Stimulated activated CD8-positive, alpha-beta memory T cell treated with anti-CD3 and anti-CD28 coated beads, Interleukin-4, amount 100 ng/mL, for 24 hours (primary cell): ENCODE measurements around the gene XDH.

Source experiments
- DNase-seq: peaks from one replicate; pipeline ENCODE4 v3.0.0-alpha.2; 2020; ENCODE audit warnings: low read depth

XDH gene

DNA sequence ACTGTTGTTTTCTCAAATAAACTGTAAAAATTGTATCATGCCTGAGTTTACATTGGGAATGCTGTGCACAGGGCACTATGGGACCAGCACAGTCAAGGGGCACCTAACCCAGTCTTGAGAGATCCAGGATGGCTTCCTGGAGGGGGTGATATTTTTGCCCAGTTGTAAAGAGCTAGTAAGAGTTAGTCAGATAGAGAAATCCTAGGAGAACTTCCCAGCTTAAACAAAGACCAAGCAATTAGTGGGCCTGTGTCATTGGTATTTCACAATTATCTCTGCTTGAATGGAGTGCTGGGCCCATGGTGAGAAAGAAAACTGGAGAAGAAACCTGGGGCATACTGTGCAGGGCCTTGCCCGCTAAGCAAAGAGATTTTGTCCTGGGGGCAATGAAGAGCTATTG, 12.2 kb downstream of the XDH start:
- DNase-seq = no peak

DNA sequence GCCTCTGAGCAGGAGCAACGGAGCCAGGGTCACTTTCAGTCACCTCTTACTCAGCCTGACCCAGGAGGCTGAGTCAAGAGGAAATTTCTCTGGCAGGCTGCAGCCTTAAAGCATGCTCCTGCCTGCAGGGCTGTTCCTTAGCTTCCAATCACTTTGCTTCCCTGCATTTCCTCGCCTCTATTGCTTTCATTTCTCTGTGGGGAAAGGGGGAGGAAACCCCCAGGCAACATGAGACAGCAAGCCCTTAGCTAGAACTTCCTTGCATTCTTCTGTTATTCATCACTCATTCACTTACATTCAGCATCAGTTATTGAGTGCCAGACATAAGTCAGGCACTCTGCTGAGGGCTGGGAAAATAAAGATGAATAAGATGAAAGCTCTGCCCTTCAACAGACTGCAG, 13.0 kb downstream of the XDH start:
- no peak for DNase-seq

DNA sequence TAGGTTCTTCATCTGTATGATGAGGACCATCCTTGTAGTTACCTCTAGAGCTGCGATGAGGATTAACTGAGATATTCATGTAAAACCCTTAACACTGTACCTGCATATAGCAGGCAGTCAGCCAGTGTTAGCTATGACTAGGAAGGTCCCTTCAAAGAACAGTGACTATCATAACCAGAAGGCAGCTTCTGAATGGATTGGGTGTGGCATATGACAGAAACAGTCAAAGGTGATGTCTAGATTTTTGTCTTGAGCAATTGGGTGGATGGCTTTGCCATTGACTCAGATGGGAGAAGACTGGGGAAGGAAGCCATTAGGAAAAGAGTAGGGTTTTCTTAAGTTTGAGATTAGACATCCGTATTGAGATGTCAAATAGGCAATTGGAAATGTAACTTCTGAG, 15.7 kb downstream of the XDH start:
- no peak for DNase-seq

DNA sequence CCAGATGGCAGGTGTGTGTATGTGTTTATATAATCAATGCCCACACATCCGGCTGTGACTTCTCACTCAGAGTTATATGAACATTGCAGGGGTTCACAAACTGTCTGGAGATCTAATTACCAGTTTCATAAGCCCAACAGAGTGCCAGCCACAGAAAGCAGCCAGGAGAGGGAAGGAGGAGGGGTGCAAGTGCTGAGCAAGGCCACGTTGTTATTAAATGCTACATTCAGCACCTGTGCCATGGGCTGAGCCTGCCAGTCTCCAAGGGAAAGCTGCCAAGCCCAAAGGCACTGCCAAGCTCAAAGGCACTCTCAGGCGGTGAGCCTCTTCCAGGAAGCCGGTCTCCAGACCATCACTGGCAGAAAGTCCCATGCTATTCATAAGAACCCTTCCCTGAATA, 17.4 kb downstream of the XDH start:
- DNase-seq = no peak

DNA sequence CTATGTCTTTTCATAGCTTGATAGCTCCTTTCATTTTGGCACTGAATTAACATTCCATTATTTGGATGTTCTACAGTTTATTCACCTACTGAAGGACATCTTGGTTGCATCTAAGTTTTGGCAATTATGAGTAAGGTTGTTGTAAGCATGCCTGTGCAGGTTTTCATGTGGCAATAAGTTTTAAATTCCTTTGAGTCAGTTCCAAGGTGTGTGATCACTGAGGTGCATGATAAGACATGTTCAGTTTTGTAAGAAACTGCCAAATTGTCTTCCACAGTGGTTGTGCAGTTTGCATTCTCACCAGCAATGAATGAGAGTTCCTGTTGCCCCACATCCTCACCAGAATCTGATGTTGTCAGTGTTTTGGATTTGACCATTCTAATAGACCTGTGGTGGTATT, 24.2 kb downstream of the XDH start:
- DNase-seq = no peak

DNA sequence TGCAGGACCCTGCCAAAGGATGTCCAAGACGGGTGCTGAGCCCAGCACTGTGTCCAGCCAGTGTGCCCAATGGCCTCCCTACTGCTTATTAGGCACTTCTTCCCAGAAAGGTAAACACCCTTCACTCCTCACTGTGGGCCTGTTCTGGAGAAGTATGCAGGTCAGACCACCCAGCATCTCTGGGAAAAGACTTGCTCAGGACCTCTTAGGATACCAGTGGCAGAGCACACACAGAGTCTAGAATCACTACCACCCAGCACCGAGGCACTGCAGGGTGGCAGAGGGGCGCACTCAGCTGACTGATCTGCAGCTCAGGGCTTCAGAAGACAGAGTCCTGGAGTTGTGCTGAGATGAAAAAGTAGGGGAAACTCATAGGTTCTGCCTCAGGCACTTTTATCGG, 25.8 kb downstream of the XDH start:
- DNase-seq = no peak

DNA sequence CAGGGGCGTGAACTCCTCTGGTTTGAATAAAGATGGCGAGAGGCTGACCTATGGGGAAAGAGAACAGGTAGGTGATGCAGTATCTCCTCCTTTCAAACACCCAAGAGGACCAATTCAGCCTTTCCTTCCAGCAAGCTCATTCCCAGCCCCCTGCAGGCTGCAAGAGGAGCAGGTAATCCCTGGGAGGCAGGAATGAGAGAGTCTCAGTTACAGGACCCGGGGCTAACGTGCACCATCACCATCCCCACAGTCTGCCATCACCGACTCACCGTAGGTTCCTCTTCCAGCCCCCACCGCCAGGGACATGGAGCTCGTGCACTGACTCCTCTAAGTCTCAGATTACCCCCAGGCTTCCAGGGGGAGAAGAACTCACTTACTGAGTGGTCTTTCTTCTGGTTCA, 26.7 kb downstream of the XDH start:
- no peak for DNase-seq

DNA sequence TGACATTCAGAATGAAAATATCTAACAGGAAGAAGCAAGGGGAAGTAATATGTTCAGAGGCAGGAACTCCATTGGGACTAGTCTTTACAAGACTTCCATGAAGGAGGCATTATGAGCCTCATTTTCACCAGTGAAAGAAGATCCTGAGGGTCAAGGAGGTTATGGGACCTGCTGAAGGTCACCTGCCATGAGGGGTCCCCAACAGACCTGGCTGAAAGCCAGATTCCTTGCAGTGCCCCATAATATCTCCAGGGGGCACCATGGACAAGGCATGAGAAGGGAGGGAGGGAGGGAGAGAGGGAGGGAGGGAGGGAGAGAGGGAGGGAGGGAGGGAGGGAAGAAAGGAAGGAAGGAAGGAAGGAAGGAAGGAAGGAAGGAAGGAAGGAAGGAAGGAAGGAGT, 27.9 kb downstream of the XDH start:
- DNase-seq = no peak

DNA sequence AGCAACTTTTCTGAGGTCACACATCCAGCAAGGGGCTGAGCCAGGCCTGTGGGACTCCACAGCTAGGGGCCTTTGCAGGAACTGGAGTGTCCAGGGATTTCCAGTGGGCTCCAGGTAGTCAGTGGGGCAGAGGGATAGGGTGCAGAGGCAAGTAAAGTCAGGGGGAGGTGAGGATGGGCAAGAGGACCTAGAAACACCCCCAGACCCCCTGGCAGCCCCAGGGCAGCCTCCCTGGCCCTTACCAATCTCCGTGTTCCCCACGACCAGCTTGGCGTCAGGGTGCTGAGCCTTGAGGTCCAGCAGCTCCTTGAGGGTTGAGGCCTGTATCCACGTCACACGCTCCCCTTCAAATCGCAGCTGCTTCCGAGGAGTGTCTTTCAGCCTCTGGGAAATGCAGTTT, 28.4 kb downstream of the XDH start:
- DNase-seq = no peak

DNA sequence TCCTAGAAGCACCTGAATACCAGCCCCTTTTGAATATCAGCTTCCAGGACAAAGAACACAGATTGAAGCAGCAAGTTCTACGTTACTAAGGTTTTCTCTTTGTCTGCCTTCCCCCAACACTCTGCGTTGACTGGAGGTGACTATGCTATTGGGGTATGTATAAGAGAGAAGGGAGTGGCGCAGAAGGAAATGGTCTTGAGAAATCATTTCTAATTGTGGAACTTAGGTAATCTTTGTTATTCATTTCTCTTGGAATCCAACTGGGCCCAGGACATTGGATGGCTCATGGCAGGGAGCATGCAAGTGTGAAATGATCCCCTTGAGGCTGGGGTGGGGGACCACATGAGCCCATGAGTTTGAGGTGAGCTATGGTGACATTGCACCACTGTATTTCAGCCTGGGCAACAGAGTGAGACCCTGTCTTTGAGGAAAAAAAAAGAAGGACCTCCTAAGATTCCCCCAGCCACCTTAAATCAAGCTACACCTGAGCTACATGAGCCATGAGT, 29.7 kb downstream of the XDH start:
- no peak for DNase-seq

DNA sequence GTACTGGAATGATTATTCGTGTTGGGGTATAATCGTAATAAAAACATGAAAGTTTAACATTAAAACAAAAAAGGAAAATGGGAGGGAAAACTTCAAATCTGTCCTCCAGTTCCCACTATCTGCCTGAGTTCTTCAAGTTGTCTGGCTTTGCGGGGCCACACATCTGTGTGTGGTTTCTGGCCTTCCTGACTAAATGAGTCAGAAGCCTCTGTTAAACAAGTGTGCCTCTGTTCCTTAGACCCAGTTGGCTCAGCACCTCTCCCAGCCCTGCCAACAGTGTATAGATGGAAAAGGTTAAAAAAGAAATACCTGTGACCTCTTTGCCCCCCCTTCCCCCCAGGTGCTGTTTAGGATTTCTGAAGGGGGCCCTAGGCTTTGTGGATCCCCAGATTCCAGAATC, 30.2 kb downstream of the XDH start:
- no peak for DNase-seq

DNA sequence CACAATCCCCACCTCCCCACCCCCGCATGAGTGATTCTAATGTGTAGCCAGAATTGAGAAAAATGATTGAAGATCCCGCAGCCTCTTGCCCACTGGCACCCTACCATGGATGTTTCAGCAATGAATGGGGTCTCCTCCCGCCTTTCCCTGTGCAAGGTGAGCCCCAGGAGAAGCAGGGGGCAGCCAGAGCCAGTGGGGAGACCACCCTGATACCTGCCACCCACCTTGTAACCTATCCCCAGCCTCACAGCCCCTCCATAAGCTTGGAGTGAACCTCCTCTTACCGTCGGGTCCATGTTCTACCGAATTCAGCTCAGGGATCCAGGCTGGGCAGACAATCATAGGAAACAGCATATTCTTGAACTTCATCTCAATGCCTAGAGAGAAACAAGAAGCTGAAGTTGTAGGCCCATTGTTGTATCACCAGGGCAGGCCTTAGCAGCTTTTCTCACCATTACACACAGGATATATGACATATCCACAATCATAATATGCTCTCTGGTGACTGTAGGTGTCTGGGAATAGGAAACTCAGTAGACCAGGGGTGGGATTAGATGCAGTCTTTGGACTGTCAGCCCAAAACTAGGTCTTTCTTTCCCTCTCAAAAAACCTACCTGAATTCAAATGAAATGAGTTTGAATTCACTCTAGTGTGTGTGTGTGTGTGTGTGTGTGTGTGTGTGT, 30.9 kb downstream of the XDH start:
- no peak for DNase-seq

DNA sequence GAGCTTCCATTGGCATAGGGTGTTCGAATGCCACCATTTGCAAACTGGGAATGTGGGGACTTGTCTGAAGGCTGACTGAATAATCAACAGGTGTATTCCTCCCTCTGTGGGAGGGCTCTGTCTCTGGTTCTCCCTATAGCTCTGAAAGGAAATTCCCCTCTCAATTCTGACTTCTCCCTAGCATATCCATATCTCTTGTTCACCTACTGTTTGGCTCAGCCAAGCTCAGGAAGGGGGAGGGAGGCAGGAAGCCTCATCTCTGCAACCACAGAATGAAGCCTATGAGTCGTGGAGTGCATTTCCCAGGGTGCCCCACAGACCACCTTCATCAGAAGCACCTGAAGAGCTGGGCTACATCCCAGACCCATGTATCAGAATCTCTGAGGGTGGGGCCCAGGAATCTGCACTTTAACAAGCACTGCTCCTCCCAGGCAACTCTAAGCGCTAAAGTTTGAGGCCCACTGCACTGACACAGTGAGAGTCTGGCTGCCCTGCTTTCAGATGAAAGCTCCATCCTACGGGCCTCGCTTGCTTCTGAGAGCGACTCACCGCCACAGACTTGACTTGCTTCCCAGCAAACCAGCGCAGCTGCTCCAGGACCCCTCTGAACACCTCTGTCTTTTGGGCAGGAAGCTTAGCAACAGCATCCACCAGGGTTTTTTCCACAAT, 32.0 kb downstream of the XDH start:
- DNase-seq = no peak

DNA sequence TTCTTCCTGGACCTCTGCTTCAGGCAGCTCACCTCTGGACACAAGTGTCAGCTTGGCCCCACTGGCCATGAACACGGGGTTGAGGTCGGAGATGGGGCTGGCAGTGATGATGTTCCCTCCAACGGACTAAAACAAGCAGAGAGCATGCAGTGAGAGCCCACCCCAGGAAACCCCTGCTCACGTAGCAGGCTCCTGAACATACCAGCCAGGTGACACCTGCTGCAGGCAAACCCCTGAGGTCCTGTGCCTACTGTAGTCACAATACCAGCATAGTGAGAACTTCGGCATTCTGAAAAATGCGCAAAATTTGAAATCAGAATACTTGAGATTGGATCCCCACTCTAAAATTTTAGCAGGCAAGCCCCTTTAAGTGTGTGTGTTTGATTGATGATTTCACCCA, 32.9 kb downstream of the XDH start:
- DNase-seq = no peak

DNA sequence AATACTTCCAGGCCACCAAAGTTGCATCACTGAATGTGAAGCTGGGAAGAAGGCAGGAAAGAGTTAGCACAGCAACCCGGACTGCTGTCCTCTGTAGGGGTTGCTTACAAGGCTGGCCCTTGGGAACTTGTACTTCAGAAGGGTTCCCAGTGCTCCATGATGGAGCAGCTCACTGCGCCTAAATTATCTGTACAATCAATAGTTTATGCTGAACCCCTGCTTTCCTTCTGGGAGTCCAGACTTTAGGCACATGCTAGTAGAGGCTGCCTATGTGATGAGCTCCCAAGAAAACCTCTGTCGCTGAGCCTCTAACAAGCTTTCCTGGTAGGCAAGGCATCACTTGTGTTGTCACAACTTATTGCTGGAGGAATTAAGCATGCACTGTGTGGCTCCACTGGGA, 34.3 kb downstream of the XDH start:
- DNase-seq = no peak

DNA sequence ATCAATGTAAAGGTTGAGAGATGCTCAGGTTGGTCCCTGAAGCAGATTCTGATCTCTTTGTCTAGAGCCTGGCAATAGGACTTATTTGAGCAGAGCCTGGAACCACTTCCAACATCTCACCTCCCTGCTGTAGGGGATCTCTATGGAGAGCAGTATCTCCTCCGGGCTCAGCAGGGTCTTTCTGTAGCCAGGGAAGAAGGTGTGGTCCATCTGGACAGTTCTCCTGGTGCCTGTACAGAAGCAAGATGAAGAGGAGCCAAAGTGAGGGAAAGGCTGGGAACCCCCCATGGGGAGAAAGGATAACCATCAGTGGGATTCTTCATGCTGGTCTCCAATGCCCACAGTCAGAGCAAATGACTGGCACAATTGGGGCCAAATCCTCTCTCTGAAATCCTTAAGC, 34.8 kb downstream of the XDH start:
- no peak for DNase-seq

DNA sequence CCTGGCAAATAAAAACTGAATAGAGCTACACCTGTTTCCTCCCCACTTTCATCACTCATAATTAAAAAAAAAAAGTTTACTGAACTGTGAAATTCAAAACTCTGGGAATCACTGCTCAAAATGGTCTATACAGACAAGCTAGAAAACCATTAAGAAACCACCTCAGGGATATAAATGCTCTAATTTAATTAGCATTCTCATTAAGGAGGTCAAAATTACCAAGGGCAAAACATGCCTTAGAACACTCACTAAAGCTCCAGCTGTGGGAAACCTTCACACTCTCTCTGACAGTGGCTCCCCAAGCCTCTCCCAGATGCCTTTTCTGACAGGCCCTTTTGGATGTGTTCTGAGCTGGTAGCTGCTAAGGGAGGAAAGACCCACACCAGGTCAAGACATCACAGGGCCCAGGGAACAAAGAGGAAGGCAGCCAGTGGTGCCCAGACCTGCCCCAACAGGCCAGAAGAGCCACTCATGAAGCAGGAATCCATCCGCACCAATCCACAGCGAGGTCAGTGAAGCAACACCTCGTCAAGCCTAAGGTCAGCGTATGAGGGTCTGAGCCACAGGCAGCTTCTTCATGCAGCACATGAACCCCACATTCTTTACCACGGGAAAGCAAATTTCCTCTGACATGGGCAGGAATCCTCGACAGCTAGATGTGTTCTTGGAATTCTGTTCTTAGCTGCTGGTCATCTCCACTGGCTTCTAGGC, 35.6 kb downstream of the XDH start:
- DNase-seq = no peak

DNA sequence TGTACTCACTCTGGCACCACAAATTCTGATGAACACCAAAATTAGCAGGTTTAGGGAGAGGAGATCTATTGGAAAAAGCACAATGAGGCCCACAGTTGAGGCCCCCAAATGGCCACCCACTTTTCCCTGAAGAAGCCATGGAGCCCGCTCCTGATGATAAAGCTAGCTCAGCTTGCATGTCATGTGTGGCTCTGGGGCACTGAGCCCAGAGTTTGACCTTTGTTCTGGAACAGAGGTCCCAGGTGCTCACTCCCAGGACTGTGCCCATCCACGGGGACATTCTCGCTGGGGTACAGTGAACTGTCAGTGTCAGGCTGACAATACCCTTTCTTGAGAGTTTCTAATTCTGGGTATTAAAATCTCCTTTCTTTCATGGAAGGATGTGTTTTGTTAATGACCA, 36.2 kb downstream of the XDH start:
- no peak for DNase-seq

DNA sequence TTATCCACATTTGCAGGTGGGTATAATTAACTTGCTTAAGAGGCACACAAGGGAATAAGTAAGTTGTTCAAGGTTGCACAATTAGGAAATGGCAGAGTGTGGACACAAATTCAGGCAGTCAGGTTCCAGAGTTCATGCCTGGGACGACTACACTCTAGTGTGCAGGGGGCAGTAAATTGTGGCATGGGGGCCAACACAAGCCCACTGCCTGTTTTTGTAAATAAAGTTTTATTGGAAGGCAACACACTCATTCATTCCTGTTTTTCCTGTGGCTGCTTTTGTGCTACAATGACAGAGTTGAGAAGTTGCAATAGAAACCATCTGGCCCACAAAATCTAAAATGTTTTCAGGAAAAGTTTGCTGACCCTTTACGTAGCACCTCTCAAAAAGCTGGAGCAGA, 41.4 kb downstream of the XDH start:
- DNase-seq = no peak

DNA sequence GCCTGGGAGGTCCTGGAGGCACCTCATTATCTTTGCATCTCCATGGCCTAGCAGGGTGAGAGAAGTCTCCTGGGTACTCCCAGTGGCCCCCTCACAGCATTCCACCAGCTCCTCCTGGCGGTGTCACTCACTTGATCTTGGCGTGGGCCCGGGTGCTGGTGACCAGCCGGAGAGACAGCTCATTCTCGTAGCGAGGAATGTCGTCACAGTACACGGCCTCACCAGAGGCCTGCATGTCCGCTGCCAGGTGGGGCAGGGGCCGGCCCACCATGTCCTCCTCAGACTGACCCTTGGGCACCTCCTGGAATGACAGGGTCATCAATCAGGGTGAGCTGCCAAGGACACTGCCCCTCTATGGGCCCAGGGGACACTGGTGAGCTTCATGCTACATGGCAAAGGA, 42.4 kb downstream of the XDH start:
- no peak for DNase-seq

DNA sequence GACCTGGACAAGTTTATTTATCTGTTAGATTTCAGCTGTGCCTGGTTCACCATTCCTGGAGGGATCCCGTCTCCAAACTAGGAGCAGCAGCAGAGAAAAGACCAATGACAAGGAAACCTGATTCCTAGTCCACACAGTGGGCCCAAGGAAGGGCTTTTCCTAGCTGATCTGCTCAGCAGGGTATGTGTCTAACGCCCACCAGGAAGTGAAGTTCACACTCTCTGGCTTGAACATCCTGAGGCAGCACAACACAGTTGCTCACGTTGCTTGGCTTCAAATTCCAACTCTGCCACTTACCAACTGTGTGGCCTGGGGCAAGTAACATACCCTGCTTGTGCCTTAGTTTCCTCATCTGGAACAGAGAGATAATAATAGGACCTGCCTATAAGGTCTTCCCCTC, 42.9 kb downstream of the XDH start:
- no peak for DNase-seq

DNA sequence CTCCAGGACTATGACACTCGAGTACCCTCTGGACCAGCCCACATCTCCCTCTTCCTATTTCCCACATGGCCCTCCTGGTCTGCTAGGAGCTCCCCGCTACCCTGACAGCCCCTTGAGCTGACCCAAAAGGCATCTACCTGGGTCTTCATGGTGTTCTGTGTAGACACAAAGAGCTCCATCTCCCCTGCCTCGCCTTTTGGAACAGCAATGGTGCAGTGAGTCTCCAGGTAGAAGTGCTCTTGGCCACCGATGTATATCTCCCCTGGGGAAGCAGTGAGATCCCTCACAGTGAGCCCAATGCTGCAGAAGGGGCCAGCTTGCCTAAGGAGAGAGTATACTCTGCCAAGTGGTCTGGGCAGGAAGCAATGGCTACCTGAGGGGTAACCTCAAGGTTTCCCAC, 47.8 kb downstream of the XDH start:
- no peak for DNase-seq

DNA sequence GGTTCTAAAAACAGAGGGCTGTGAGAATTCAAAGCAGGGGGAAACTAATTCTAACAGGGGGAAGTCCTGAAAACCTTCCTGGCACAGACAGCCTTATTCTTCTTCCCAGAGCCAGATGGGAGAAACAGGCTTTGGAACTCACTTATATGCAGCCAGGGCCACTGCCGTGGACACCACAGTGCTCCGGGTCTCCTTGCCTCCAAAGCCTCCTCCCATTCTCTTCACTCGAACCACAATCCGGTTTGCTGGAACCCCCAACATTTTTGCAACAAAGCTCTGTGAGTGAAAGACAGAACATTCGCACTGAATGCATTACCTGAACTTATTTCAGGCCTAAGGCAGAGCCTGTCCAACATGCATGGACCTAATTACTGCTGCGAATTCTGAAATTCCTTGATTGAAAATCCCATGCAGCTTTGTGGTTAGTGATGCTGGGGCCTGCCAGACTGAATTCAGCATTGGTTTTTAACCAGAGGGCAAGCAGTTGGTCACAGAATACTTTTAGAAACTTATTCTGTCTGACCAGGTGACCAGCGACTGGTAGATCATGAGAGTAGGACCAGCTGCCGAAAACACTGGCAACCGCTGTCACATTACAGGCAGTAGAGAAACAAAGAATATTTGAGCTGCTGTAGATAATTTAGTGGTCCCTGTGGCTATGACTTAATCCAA, 48.6 kb downstream of the XDH start:
- no peak for DNase-seq
